OCI-LY3 (cell line): ENCODE data around the gene ADD2.

Experiments
- EZH2phosphoT487 ChIP-seq: fragments of 200-600 bp; shearing (Covaris generic); IDR thresholded peaks from 2 replicates; pipeline ENCODE4 v1.6.1; 2018; ENCODE audit warnings: antibody characterized with exemption, mixed run types, low read depth
- TF ChIP-seq, protein P1 (sequence below): fragments of 200-600, 300-600 bp; sonication (generic); IDR thresholded peaks from 2 replicates; pipeline ENCODE4 v1.5.1; 2014; ENCODE audit warnings: antibody characterized with exemption, low read length, low read depth

DNA sequence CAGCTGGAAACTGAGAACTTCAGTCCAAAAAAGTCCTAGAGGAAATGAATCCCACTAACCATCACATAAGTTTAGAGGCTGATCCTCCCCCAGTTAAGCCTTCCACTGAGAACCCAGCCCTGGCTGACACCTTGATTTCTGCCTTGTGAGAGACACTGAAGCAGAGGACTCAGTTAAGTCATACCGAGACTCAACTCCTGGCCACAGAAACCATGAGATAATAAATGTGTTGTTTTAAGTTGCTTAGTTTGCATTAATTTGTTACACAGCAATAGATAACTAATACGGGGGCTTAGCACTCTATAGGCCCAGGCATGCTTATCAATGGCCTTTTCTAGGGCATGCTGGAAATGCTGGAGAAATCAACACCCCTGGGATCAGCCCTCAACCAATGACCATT, 3.4 kb upstream of the ADD2 start:
- TF ChIP-seq, protein P1, sequence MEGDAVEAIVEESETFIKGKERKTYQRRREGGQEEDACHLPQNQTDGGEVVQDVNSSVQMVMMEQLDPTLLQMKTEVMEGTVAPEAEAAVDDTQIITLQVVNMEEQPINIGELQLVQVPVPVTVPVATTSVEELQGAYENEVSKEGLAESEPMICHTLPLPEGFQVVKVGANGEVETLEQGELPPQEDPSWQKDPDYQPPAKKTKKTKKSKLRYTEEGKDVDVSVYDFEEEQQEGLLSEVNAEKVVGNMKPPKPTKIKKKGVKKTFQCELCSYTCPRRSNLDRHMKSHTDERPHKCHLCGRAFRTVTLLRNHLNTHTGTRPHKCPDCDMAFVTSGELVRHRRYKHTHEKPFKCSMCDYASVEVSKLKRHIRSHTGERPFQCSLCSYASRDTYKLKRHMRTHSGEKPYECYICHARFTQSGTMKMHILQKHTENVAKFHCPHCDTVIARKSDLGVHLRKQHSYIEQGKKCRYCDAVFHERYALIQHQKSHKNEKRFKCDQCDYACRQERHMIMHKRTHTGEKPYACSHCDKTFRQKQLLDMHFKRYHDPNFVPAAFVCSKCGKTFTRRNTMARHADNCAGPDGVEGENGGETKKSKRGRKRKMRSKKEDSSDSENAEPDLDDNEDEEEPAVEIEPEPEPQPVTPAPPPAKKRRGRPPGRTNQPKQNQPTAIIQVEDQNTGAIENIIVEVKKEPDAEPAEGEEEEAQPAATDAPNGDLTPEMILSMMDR = no peak
- no peak for TF ChIP-seq EZH2phosphoT487
